H1 (cell line): Measurements from ENCODE around the gene CALY. TPM values are rescaled to one million over a fixed set of nuclear protein-coding genes. Genes with fewer than 3 reads are reported as not detected.

Experiments
- ASH2L ChIP-seq: fragments of 200-600, 300-600 bp; sonication (generic); IDR thresholded peaks from one replicate; pipeline ENCODE4 v1.7.1; 2017; ENCODE audit warnings: low read length
- BACH1 ChIP-seq: IDR thresholded peaks from 2 replicates; pipeline ENCODE4 v1.6.1; 2012; ENCODE audit warnings: low read length, improper control_type of control experiment
- CEBPB ChIP-seq: IDR thresholded peaks from 2 replicates; pipeline ENCODE4 v1.6.1; 2012; ENCODE audit warnings: low read depth, low read length
- CHD1 ChIP-seq: IDR thresholded peaks from 2 replicates; pipeline ENCODE4 v1.6.1; 2012; ENCODE audit warnings: low read depth, low read length, improper control_type of control experiment
- CHD7 ChIP-seq: fragments of 300-600 bp; sonication (generic); IDR thresholded peaks from 2 replicates; pipeline ENCODE4 v1.7.1; 2012; ENCODE audit warnings: low read length, moderate library complexity, mild to moderate bottlenecking, inconsistent platforms; ENCODE audit not compliant: insufficient replicate concordance
- KDM4A ChIP-seq: IDR thresholded peaks from one replicate; pipeline ENCODE4 v1.7.1; 2012; ENCODE audit warnings: low read depth, mild to moderate bottlenecking, moderate library complexity, low read length, inconsistent platforms; ENCODE audit not compliant: severe bottlenecking
- POU5F1 ChIP-seq: IDR thresholded peaks from 2 replicates; pipeline ENCODE4 v1.6.1; 2011; ENCODE audit warnings: low read depth, mild to moderate bottlenecking, low read length, moderate library complexity
- RFX5 ChIP-seq: IDR thresholded peaks from 2 replicates; pipeline ENCODE4 v1.6.1; 2011; ENCODE audit warnings: low read depth, low read length, improper control_type of control experiment, borderline replicate concordance
- RXRA ChIP-seq: IDR thresholded peaks from 2 replicates; pipeline ENCODE4 v1.6.1; 2011; ENCODE audit warnings: low read depth, mild to moderate bottlenecking, low read length, moderate library complexity; ENCODE audit not compliant: insufficient read depth
- SRF ChIP-seq: IDR thresholded peaks from 2 replicates; pipeline ENCODE4 v1.6.1; 2011; ENCODE audit warnings: mild to moderate bottlenecking, low read depth, low read length, moderate library complexity
- TAF7 ChIP-seq: optimal IDR thresholded peaks from 2 replicates; pipeline ENCODE3; 2011; ENCODE audit warnings: low read depth, mild to moderate bottlenecking, inconsistent platforms, low read length, moderate library complexity, borderline replicate concordance
- TCF12 ChIP-seq: IDR thresholded peaks from 2 replicates; pipeline ENCODE4 v1.6.1; 2011; ENCODE audit warnings: low read depth, mild to moderate bottlenecking, low read length
- polyA plus RNA-seq, 7 experiments: library from polyadenylated mRNA; depleted of rRNA in 3 of 7; stranded (reverse) in 5 of 7; unstranded in 2 of 7; fragments of >200 nt in 5 of 7; fragments of 200-250 nt in 2 of 7; gene quantifications; 1 replicate in 5 of 7; 2 replicates in 1 of 7; 4 replicates in 1 of 7; pipeline versions ENCODE4 v1.2.1 to v1.2.3, GENCODE V29; 2011 to 2013; ENCODE audit warnings: missing spikeins in 2 of 7, mixed read lengths in 2 of 7
- total RNA-seq: library from RNA; stranded (reverse); fragmentation: NEBNext Ultra II Directional; extraction: Animal tissue kit (Norgen Biotek cat#: 25700); gene quantifications from 2 replicates; pipeline ENCODE4 v1.2.1, GENCODE V29; 2021

Gene CALY
- total and polyA plus RNA-seq, 2 of the 8 experiments (the other 6 are each of a cell fraction or from before 2014, with no cell fraction given) = 1.3 to 1.5 TPM

GRCh38 chr10:133299738-133300137, 37.0 kb downstream of the CALY start (continued):
- no peak for TF ChIP-seq CHD7
- no peak for TF ChIP-seq RXRA
- no peak for TF ChIP-seq TCF12
- no peak for TF ChIP-seq KDM4A
- TF ChIP-seq BACH1 = no peak
- no peak for TF ChIP-seq TAF7
- TF ChIP-seq ASH2L = no peak
- no peak for TF ChIP-seq RFX5
- no peak for TF ChIP-seq CEBPB
- no peak for TF ChIP-seq CHD1
- TF ChIP-seq POU5F1 = no peak
- TF ChIP-seq SRF = no peak
